HEK293 (cell line): ENCODE data around the gene RPRD2.

Source experiments
- CTCF ChIP-seq: fragments of 450-650 bp; formaldehyde crosslinking; IDR thresholded peaks from 2 replicates; pipeline ENCODE4 v1.5.1; 2016; ENCODE audit warnings: missing biosample characterization, missing genetic modification characterization
- MZF1 ChIP-seq: fragments of 450-650 bp; formaldehyde crosslinking; IDR thresholded peaks from 2 replicates; pipeline ENCODE4 v1.5.1; 2017; ENCODE audit warnings: missing biosample characterization, missing genetic modification characterization, borderline replicate concordance
- ZNF112 ChIP-seq: fragments of 450-650 bp; formaldehyde crosslinking; IDR thresholded peaks from 2 replicates; pipeline ENCODE4 v1.5.0; 2017; ENCODE audit warnings: missing biosample characterization, missing genetic modification characterization
- ZNF140 ChIP-seq: fragments of 450-650 bp; formaldehyde crosslinking; IDR thresholded peaks from 2 replicates; pipeline ENCODE4 v1.5.1; 2016; ENCODE audit warnings: missing biosample characterization, missing genetic modification characterization
- ZNF221 ChIP-seq: fragments of 450-650 bp; formaldehyde crosslinking; IDR thresholded peaks from 2 replicates; pipeline ENCODE4 v1.5.1; 2017; ENCODE audit warnings: missing biosample characterization, missing genetic modification characterization, borderline replicate concordance
- ZNF530 ChIP-seq: fragments of 450-650 bp; formaldehyde crosslinking; IDR thresholded peaks from 2 replicates; pipeline ENCODE4 v1.5.1; 2016; ENCODE audit warnings: low read depth, missing biosample characterization, missing genetic modification characterization
- ZNF548 ChIP-seq: fragments of 450-650 bp; formaldehyde crosslinking; IDR thresholded peaks from 2 replicates; pipeline ENCODE4 v1.5.1; 2016; ENCODE audit warnings: missing biosample characterization, missing genetic modification characterization
- ZNF549 ChIP-seq: fragments of 450-650 bp; IDR thresholded peaks from 2 replicates; pipeline ENCODE4 v1.5.1; 2018; ENCODE audit warnings: missing biosample characterization, missing genetic modification characterization, mild to moderate bottlenecking, inconsistent platforms, moderate library complexity

- TF ChIP-seq CTCF (tag by site-specific recombination) (no peak), ZNF549 (tag by site-specific recombination) (no peak), MZF1 (tag by site-specific recombination) (no peak), ZNF221 (tag by site-specific recombination) (no peak), ZNF140 (tag by site-specific recombination) (no peak), ZNF530 (tag by site-specific recombination) (no peak), ZNF548 (tag by site-specific recombination) (no peak), ZNF112 (tag by site-specific recombination) (no peak)
Observed at GRCh38 chr1:150473659-150474058, 109.7 kb downstream of the RPRD2 start.
